HepG2 (cell line): ENCODE results near the gene CHAF1A. TPM values are rescaled to one million over a fixed set of nuclear protein-coding genes. Genes with fewer than 3 reads are reported as not detected.

ENCODE experiments used
- IRF9 ChIP-seq: sonication (generic); formaldehyde crosslinking; IDR thresholded peaks from 2 replicates; pipeline ENCODE4 v1.8.0; 2022; ENCODE audit warnings: missing genetic modification reagents, mild to moderate bottlenecking, borderline replicate concordance
- IRX3 ChIP-seq: sonication (generic); formaldehyde crosslinking; IDR thresholded peaks from 2 replicates; pipeline ENCODE4 v1.8.1; 2023; ENCODE audit warnings: mild to moderate bottlenecking, low read depth, missing genetic modification reagents, borderline replicate concordance
- MLLT10 ChIP-seq: sonication (generic); formaldehyde crosslinking; IDR thresholded peaks from 2 replicates; pipeline ENCODE4 v1.4.0; 2020; ENCODE audit warnings: missing genetic modification reagents
- POLR2G ChIP-seq: fragments of 200-400 bp; formaldehyde crosslinking; IDR thresholded peaks from 2 replicates; pipeline ENCODE4 v1.6.1; 2018; ENCODE audit warnings: mild to moderate bottlenecking, low read depth, low read length, moderate library complexity
- SIX4 ChIP-seq: sonication (generic); formaldehyde crosslinking; IDR thresholded peaks from 2 replicates; pipeline ENCODE4 v1.4.0; 2020; ENCODE audit warnings: missing genetic modification reagents
- TCF7L2 ChIP-seq: IDR thresholded peaks from 2 replicates; pipeline ENCODE4 v1.6.1; 2011; ENCODE audit warnings: mild to moderate bottlenecking, low read depth, low read length, moderate library complexity
- ZBTB46 ChIP-seq: sonication (generic); formaldehyde crosslinking; IDR thresholded peaks from 2 replicates; pipeline ENCODE4 v1.4.0; 2020; ENCODE audit warnings: mild to moderate bottlenecking, missing genetic modification reagents, borderline replicate concordance
- ZIK1 ChIP-seq: sonication (generic); formaldehyde crosslinking; IDR thresholded peaks from 2 replicates; pipeline ENCODE4 v1.5.0; 2020; ENCODE audit warnings: mild to moderate bottlenecking, low read depth, missing genetic modification reagents, borderline replicate concordance
- ZNF232 ChIP-seq: sonication (generic); formaldehyde crosslinking; IDR thresholded peaks from 2 replicates; pipeline ENCODE4 v1.4.0; 2020; ENCODE audit warnings: missing genetic modification reagents, borderline replicate concordance
- ZNF24 ChIP-seq: fragments of 450-650 bp; IDR thresholded peaks from 2 replicates; pipeline ENCODE4 v1.6.1; 2017; ENCODE audit warnings: antibody characterized with exemption, mild to moderate bottlenecking
- ZNF501 ChIP-seq: sonication (generic); formaldehyde crosslinking; IDR thresholded peaks from 2 replicates; pipeline ENCODE4 v1.5.1; 2020; ENCODE audit warnings: mild to moderate bottlenecking, moderate library complexity, missing genetic modification reagents
- ZNF607 ChIP-seq: sonication (generic); formaldehyde crosslinking; IDR thresholded peaks from 2 replicates; pipeline ENCODE4 v1.5.1; 2020; ENCODE audit warnings: missing genetic modification reagents, mild to moderate bottlenecking, borderline replicate concordance
- ZNF709 ChIP-seq: sonication (generic); formaldehyde crosslinking; IDR thresholded peaks from 2 replicates; pipeline ENCODE4 v1.5.0; 2020; ENCODE audit warnings: mild to moderate bottlenecking, missing genetic modification reagents
- ZZZ3 ChIP-seq: sonication (generic); formaldehyde crosslinking; IDR thresholded peaks from 2 replicates; pipeline ENCODE4 v1.4.0; 2020; ENCODE audit warnings: missing genetic modification reagents, mild to moderate bottlenecking, borderline replicate concordance
- polyA plus RNA-seq, 8 experiments: library from polyadenylated mRNA; depleted of rRNA in 3 of 8; stranded (reverse) in 7 of 8; unstranded in 1 of 8; fragments of >200 nt; fragmentation: Illumina TruSeq in 4 of 8; extraction: Trizol in 4 of 8; gene quantifications; 2 replicates each; pipeline versions ENCODE4 v1.2.1 to v1.2.3, GENCODE V29; 2011 to 2016; ENCODE audit warnings: low read depth in 4 of 8, missing spikeins in 1 of 8, mixed read lengths in 1 of 8; ENCODE audit not compliant: insufficient read depth in 1 of 8
- total RNA-seq, 5 experiments: library from RNA; depleted of rRNA; stranded (reverse); fragments of >200 nt; fragmentation: Illumina TruSeq; extraction: Trizol; gene quantifications; 2 replicates each; pipeline ENCODE4 v1.2.3, GENCODE V29; 2016; ENCODE audit warnings: low read depth in 1 of 5
- TF ChIP-seq, protein P1 (sequence below): sonication (generic); formaldehyde crosslinking; IDR thresholded peaks from 2 replicates; pipeline ENCODE4 v1.5.1; 2020; ENCODE audit warnings: missing genetic modification reagents, mild to moderate bottlenecking, borderline replicate concordance
- TF ChIP-seq, protein P2 (sequence below): sonication (generic); formaldehyde crosslinking; IDR thresholded peaks from 2 replicates; pipeline ENCODE4 v1.4.0; 2020; ENCODE audit warnings: missing genetic modification reagents
- TF ChIP-seq, protein P3 (sequence below): sonication (generic); formaldehyde crosslinking; IDR thresholded peaks from 2 replicates; pipeline ENCODE4 v1.4.0; 2020; ENCODE audit warnings: mild to moderate bottlenecking, missing genetic modification reagents

CHAF1A gene
- total and polyA plus RNA-seq, 2 of the 13 experiments (the other 11 are each of a cell fraction or from before 2014, with no cell fraction given): 11.0 to 34.8 TPM

DNA sequence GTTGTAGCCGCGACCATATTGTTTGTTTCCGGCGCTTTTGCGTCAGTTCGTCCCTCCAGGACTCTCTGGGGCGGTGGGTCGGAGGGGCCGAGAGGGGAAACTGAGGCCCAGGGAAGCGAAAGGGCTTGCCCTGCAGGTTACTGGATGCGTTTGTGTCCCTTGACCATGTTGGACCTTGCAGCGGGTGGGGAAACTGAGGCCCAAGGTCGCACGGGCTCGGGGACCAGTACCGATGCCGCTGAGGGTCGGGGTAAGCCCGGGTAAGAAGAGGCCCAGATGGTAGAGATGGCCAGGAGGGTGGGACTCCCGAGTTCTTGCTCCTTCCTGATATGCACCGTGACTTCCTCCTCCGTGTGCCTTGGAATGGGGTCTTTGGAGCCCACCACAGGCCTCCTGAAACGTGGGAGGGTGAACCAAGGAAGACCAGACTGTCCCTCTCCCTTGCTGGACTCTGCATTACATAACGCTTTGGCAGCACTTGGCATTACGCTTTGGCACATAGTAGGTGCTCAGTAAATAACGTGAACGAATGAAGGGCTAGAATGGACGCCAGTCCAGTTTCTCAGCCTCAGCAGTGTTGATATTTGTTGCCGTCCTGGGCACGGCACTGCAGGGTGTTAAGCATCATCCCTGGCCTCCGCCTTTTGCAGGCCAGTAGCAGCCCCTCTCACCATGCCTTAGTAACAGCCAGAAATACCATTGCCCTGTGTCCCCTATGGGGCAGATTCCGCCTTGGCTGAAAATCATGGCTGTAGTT lies 743 bp downstream of the CHAF1A start (continued):
- TF ChIP-seq, protein P1, sequence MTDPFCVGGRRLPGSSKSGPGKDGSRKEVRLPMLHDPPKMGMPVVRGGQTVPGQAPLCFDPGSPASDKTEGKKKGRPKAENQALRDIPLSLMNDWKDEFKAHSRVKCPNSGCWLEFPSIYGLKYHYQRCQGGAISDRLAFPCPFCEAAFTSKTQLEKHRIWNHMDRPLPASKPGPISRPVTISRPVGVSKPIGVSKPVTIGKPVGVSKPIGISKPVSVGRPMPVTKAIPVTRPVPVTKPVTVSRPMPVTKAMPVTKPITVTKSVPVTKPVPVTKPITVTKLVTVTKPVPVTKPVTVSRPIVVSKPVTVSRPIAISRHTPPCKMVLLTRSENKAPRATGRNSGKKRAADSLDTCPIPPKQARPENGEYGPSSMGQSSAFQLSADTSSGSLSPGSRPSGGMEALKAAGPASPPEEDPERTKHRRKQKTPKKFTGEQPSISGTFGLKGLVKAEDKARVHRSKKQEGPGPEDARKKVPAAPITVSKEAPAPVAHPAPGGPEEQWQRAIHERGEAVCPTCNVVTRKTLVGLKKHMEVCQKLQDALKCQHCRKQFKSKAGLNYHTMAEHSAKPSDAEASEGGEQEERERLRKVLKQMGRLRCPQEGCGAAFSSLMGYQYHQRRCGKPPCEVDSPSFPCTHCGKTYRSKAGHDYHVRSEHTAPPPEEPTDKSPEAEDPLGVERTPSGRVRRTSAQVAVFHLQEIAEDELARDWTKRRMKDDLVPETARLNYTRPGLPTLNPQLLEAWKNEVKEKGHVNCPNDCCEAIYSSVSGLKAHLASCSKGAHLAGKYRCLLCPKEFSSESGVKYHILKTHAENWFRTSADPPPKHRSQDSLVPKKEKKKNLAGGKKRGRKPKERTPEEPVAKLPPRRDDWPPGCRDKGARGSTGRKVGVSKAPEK (CRISPR knock-in tag): 0 out of 2 replicates have a peak, but pooled peaks have one; percentile 38
- TF ChIP-seq SIX4 (CRISPR knock-in tag): no peak
- TF ChIP-seq IRX3 (CRISPR knock-in tag): no peak
- no peak for TF ChIP-seq ZNF709 (CRISPR knock-in tag)
- TF ChIP-seq TCF7L2: no peak
- TF ChIP-seq ZNF501 (CRISPR knock-in tag): no peak
- TF ChIP-seq ZNF24: peak; percentile 86
- no peak for TF ChIP-seq ZNF607 (CRISPR knock-in tag)
- no peak for TF ChIP-seq ZBTB46 (CRISPR knock-in tag)
- TF ChIP-seq, protein P2, sequence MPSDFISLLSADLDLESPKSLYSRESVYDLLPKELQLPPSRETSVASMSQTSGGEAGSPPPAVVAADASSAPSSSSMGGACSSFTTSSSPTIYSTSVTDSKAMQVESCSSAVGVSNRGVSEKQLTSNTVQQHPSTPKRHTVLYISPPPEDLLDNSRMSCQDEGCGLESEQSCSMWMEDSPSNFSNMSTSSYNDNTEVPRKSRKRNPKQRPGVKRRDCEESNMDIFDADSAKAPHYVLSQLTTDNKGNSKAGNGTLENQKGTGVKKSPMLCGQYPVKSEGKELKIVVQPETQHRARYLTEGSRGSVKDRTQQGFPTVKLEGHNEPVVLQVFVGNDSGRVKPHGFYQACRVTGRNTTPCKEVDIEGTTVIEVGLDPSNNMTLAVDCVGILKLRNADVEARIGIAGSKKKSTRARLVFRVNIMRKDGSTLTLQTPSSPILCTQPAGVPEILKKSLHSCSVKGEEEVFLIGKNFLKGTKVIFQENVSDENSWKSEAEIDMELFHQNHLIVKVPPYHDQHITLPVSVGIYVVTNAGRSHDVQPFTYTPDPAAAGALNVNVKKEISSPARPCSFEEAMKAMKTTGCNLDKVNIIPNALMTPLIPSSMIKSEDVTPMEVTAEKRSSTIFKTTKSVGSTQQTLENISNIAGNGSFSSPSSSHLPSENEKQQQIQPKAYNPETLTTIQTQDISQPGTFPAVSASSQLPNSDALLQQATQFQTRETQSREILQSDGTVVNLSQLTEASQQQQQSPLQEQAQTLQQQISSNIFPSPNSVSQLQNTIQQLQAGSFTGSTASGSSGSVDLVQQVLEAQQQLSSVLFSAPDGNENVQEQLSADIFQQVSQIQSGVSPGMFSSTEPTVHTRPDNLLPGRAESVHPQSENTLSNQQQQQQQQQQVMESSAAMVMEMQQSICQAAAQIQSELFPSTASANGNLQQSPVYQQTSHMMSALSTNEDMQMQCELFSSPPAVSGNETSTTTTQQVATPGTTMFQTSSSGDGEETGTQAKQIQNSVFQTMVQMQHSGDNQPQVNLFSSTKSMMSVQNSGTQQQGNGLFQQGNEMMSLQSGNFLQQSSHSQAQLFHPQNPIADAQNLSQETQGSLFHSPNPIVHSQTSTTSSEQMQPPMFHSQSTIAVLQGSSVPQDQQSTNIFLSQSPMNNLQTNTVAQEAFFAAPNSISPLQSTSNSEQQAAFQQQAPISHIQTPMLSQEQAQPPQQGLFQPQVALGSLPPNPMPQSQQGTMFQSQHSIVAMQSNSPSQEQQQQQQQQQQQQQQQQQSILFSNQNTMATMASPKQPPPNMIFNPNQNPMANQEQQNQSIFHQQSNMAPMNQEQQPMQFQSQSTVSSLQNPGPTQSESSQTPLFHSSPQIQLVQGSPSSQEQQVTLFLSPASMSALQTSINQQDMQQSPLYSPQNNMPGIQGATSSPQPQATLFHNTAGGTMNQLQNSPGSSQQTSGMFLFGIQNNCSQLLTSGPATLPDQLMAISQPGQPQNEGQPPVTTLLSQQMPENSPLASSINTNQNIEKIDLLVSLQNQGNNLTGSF: no peak
- TF ChIP-seq, protein P3, sequence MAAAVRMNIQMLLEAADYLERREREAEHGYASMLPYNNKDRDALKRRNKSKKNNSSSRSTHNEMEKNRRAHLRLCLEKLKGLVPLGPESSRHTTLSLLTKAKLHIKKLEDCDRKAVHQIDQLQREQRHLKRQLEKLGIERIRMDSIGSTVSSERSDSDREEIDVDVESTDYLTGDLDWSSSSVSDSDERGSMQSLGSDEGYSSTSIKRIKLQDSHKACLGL (CRISPR knock-in tag): no peak
- TF ChIP-seq ZZZ3: no peak
- TF ChIP-seq MLLT10: no peak
- TF ChIP-seq IRF9: no peak
- no peak for TF ChIP-seq ZIK1
- TF ChIP-seq ZNF232 (CRISPR knock-in tag): no peak
- TF ChIP-seq POLR2G: no peak
